ENCODE measurements around the gene SP140L. TPM values are rescaled to one million over a fixed set of nuclear protein-coding genes. Genes with fewer than 3 reads are reported as not detected.

SP140L gene
- total and polyA plus RNA-seq, 2 of the 8 experiments (the other 6 are each of a cell fraction or from before 2014, with no cell fraction given) = 0.36 to 1.5 TPM

DNA sequence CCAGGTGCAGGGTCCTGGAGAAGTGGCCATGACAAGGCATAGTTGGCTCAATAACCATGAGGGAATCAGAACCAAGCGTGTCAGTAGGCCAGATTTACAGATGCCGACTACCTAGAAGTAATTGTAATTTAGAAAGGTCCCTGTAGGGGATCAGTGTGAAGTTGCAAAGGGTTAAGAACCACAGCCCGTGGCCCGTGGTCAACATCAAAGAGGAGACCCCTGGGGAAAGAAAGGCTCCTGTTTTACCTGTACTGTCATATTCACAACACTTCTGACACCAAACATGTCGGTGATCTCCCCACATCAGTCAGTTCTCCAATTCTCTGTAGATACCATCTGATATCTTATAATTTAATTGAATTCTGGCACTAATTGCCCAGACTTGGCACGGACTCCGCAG, 120.0 kb downstream of the SP140L start (continued):
- TF ChIP-seq CEBPB (IDR thresholded peaks at IDR 0.05; ENCODE audit: low read depth, low read length) (no peak), SIRT6 (IDR thresholded peaks at IDR 0.05; ENCODE audit: low read length) (no peak), SRF (IDR thresholded peaks at IDR 0.05; ENCODE audit: low read depth, low read length) (no peak), KDM1A (IDR thresholded peaks at IDR 0.05; ENCODE audit: borderline replicate concordance, low read length) (no peak)
- TF ChIP-seq, protein P1, sequence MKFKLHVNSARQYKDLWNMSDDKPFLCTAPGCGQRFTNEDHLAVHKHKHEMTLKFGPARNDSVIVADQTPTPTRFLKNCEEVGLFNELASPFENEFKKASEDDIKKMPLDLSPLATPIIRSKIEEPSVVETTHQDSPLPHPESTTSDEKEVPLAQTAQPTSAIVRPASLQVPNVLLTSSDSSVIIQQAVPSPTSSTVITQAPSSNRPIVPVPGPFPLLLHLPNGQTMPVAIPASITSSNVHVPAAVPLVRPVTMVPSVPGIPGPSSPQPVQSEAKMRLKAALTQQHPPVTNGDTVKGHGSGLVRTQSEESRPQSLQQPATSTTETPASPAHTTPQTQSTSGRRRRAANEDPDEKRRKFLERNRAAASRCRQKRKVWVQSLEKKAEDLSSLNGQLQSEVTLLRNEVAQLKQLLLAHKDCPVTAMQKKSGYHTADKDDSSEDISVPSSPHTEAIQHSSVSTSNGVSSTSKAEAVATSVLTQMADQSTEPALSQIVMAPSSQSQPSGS (IDR thresholded peaks at IDR 0.05; ENCODE audit: low read length) = no peak

Measured in H1 (cell line).